Type B pancreatic cell (in vitro differentiated cells): ENCODE data around the gene PTPRCAP. TPM values are rescaled to one million over a fixed set of nuclear protein-coding genes. Genes with fewer than 3 reads are reported as not detected.

Experiments
- DNase-seq: peaks from one replicate; pipeline ENCODE4 v3.0.0; 2021; ENCODE audit warnings: mixed read lengths; ENCODE audit not compliant: unreplicated experiment; ENCODE audit errors: extremely low spot score
- H3K27ac Mint-ChIP-seq: 2 replicates; pipeline ENCODE4 v1.8.0; 2021; ENCODE audit warnings: mild to moderate bottlenecking, mixed read lengths
- H3K27me3 Mint-ChIP-seq: 2 replicates; pipeline ENCODE4 v1.8.0; 2021; ENCODE audit warnings: mixed read lengths
- H3K36me3 Mint-ChIP-seq: 2 replicates; pipeline ENCODE4 v1.8.0; 2021; ENCODE audit warnings: mixed read lengths
- H3K4me1 Mint-ChIP-seq: one replicate; pipeline ENCODE4 v1.8.0; 2021; ENCODE audit warnings: mixed read lengths; ENCODE audit not compliant: unreplicated experiment
- H3K4me3 Mint-ChIP-seq: 2 replicates; pipeline ENCODE4 v1.8.0; 2021; ENCODE audit warnings: mild to moderate bottlenecking, mixed read lengths
- H3K9me3 Mint-ChIP-seq: 2 replicates; pipeline ENCODE4 v1.8.0; 2021; ENCODE audit warnings: mixed read lengths
- CTCF ChIP-seq: fragments of 200-600 bp; sonication (generic); conservative IDR thresholded peaks from 2 replicates; pipeline ENCODE4 v1.5.0; 2021; ENCODE audit warnings: antibody characterized with exemption, mild to moderate bottlenecking
- total RNA-seq: library from RNA; stranded (reverse); gene quantifications from 2 replicates; pipeline ENCODE4 v1.2.1, GENCODE V29; 2021; ENCODE audit warnings: low replicate concordance

PTPRCAP gene
- total RNA-seq, 1 donor from 2014 or later = 2.0 TPM

GRCh38 chr11:67410984-67411784 lies 26.3 kb downstream of the PTPRCAP start:
- peaks cover 51% of the 10 kb centered on the region for H3K27me3 Mint-ChIP-seq

GRCh38 chr11:67410369-67410831 lies 27.1 kb downstream of the PTPRCAP start:
- H3K4me3 Mint-ChIP-seq = no peak overlapping the region
- H3K36me3 Mint-ChIP-seq = no peaks in the 10 kb centered on the region
- DNase-seq = no peak
- no peaks in the 10 kb centered on the region for H3K9me3 Mint-ChIP-seq
- H3K4me1 Mint-ChIP-seq = peaks cover 11% of the 10 kb centered on the region
- H3K27ac Mint-ChIP-seq = no peak overlapping the region
- TF ChIP-seq CTCF = no peak
- H3K27me3 Mint-ChIP-seq = peaks cover 47% of the 10 kb centered on the region

More at GRCh38 chr11:67410984-67411784, 26.3 kb downstream of the PTPRCAP start:
- H3K4me3 Mint-ChIP-seq = no peak overlapping the region
- TF ChIP-seq CTCF = no peak
- H3K4me1 Mint-ChIP-seq = peaks cover 12% of the 10 kb centered on the region
- no peak overlapping the region for H3K27ac Mint-ChIP-seq
- no peaks in the 10 kb centered on the region for H3K9me3 Mint-ChIP-seq
- DNase-seq = no peak
- H3K36me3 Mint-ChIP-seq = no peaks in the 10 kb centered on the region

GRCh38 chr11:67409781-67410368 lies 27.6 kb downstream of the PTPRCAP start:
- no peak for DNase-seq
- H3K4me1 Mint-ChIP-seq = peaks cover 11% of the 10 kb centered on the region
- H3K27ac Mint-ChIP-seq = no peak overlapping the region
- no peaks in the 10 kb centered on the region for H3K9me3 Mint-ChIP-seq
- H3K27me3 Mint-ChIP-seq = peaks cover 43% of the 10 kb centered on the region
- no peaks in the 10 kb centered on the region for H3K36me3 Mint-ChIP-seq
- TF ChIP-seq CTCF = no peak
- no peak overlapping the region for H3K4me3 Mint-ChIP-seq

GRCh38 chr11:67409261-67409666 lies 28.2 kb downstream of the PTPRCAP start:
- Mint-ChIP-seq H3K9me3 (no peaks in the 10 kb centered on the region), H3K4me3 (no peak overlapping the region), H3K27ac (no peak overlapping the region), H3K27me3 (peaks cover 39% of the 10 kb centered on the region), H3K4me1 (peaks cover 11% of the 10 kb centered on the region), H3K36me3 (no peaks in the 10 kb centered on the region)
- no peak for DNase-seq
- no peak for TF ChIP-seq CTCF

- H3K36me3 Mint-ChIP-seq = no peaks in the 10 kb centered on the region
- H3K27ac Mint-ChIP-seq = no peak overlapping the region
- no peaks in the 10 kb centered on the region for H3K9me3 Mint-ChIP-seq
- DNase-seq = no peak
- peaks cover 33% of the 10 kb centered on the region for H3K27me3 Mint-ChIP-seq
- H3K4me3 Mint-ChIP-seq = no peak overlapping the region
- TF ChIP-seq CTCF = no peak
- peaks cover 11% of the 10 kb centered on the region for H3K4me1 Mint-ChIP-seq
These were observed 28.9 kb downstream of the PTPRCAP start for GRCh38 chr11:67408437-67409200.
